GM18868 (cell line): Measurements from ENCODE around the gene RAET1L.
"Not testable (repeated sequence)": the region's sequence is repeated elsewhere in the genome, so short reads cannot be mapped to it uniquely, and the experiment has no call there.

Source experiments
- ATAC-seq: cut with Tn5 transposase; IDR thresholded peaks from one replicate; pipeline ENCODE4 v1.9.1; 2021; ENCODE audit warnings: mild to moderate bottlenecking, moderate library complexity; ENCODE audit not compliant: unreplicated experiment

Gene RAET1L

GRCh38 chr6:149995235-149995750 lies 30.0 kb downstream of the RAET1L start:
- ATAC-seq = no peak

DNA sequence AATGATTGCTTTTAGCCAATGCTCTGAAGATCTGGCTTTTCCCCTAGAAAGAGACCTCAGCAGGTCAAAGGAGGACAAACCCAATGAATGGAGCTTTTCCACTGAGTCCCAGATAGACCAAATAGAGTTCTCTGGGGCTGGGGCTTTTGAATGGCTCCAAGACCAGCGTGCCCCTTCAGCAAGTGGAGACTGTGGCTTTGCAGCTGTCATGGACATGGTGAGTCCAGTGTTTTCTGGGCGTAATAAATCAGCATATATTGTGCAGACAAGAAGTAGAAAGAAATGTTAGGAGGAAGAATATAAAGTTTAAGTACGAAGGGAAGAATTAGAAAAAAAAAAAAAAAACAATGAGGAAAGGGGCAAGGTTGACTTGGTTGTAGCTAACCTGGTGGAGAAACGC lies 33.5 kb downstream of the RAET1L start:
- ATAC-seq = no peak

DNA sequence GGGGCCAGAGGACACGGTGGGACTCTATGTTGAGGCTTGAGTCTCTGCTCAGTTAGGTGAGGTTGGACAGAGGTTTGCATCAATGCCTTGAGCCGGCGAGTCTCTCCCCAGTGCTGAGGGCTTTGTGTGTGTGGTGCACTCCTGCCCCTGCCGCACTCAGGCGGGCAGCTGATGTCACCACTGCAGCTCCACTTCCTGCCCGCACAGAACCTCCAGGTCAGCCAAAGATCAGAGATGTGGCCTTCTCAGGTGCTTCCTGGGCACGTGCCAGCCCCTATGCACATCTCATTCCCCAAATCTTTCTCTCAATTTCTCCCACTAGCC lies 33.9 kb downstream of the RAET1L start:
- not testable (repeated sequence) for ATAC-seq

DNA sequence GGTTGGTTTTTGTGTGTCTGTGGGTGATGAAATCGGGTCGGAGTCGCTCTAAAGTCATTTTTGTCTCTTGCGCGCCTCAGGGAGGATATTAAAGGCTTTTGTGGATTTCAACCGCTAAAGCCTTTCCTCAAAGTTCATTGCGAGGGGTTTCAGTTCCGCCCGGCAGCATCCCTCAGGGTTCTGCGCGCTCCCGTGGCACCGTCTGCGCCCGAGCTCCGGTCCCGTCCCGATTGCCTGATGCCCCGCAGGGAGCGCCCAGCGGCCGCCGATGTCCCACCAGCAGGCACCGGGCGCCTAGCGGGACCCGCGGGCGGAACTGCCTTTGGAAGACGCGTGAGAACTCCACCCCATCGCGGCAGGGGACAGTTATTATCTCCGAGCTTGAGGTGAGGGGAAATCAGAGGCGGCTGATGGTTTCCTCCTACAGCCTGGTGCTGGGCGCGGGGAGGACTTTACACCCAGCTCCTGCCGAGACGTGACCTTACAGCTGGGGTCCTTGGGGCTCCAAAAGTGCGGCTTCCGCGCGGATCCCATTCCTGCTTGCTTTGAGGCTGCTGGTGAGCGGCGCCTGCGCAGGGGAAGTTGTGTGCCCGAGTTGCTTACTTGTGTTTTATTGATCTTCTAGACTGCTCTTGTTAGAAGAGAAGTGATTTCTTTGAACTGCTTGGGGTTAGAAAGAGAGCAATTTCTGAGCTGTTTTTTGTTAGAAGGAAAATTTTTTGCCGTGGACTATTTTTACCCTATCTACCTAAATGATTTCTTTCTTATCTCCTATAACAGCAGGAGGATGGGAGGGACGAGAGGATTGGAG lies 34.5 kb downstream of the RAET1L start:
- ATAC-seq = peak; percentile 46

DNA sequence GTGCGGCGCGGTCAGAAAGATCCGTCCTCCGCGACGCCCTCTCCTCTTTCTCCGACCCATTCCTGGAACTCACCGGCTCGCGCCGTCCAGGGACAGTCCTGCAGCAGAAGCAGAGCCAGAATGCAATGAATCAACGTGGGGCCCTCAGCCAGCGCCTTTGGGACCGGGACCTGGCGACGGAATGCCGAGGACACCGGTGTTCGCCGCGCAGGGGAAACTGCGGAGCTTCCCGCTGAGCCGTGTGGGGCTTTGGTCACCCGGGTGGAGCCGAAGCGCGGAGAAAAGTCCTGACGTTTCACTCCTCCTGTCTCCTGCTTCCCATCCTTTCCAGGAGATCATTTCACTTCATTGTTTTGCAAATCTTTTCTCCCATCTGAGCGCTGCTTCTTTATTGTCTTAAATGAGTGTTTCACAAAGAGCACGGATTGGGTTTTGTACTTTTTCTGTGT lies 35.1 kb downstream of the RAET1L start:
- no peak for ATAC-seq

DNA sequence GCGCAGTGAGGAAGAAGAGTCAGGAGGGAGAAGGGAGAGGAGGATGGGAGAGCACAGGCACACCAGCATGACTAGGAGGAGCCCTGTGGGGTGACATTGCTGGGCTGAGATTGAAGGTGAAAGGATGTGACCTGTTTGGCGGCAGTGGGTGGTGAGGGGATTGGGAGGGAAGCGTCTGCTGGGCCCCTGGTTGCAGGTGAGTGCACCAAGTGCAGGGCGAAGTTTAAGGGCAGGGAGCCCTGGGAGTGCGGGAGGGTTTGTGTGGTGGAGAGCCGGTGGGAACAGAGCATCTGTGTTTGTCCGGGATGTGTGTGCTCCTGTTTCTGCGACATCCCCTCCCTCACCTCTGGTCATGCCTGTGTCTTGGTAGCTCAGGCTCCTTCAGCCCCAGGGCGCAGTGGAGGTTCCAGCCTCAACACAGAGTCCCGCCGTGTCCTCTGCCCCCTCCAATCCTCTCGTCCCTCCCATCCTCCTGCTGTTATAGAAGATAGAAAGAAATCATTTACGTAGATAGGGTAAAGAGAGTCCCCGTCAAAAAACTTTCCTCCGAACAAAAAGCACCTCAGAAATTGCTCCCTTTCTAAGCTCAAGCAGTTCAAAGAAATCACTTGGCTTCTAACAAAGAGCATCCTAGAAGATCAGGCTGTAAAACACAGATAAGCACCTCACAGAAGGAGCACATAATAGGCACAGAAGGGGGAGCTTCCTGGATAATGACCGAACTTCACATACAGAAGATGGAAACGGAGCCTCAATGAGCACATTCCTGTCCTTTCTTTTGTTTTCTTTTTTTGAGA lies 36.6 kb downstream of the RAET1L start:
- ATAC-seq = no peak

DNA sequence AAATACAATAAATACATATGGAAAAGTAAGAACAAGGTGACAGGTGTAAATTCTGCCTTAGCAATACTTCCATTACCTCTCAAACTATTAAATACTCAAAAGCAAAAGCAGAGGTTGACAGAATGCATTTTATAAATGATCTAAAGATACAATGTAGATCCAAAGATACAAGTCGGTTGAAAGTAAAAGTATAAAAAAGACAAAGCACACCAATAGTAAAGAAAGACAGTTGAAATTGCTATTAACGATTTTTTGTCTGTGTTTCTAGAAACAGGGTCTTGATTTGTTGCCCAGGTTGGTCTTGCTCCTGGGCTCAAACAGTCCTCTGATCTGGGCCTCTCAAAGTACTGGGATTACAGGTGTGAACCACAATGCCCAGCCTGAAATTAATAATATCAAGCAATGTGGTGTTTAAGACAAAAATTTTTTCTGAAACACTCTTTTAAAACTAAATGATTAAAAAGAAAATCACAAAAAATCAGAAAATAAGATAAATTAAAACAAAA lies 37.7 kb downstream of the RAET1L start:
- ATAC-seq = no peak

GRCh38 chr6:149985481-149985937 lies 39.8 kb downstream of the RAET1L start:
- no peak for ATAC-seq

- no peak for ATAC-seq
These were observed 40.6 kb downstream of the RAET1L start for GRCh38 chr6:149984773-149985172.

DNA sequence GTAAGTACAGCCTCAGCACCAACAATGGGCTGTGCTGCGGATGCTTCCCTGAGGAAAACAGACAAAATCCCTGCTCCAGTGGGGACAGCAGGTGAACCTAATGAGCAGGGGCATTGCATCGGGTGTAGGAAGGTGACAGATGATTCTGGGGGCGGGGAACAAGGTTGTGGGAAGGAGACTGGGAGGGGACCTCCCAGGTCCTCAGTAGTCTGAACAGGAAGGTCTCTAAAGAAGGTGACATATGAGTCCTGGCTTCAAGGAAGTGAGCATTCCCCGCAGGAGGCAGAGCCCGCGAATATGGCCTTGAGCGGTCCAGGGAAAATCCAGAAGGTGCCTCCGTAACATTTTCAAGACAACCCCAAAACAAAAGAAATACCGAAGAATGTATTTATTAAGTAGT lies 42.2 kb downstream of the RAET1L start:
- ATAC-seq = no peak

DNA sequence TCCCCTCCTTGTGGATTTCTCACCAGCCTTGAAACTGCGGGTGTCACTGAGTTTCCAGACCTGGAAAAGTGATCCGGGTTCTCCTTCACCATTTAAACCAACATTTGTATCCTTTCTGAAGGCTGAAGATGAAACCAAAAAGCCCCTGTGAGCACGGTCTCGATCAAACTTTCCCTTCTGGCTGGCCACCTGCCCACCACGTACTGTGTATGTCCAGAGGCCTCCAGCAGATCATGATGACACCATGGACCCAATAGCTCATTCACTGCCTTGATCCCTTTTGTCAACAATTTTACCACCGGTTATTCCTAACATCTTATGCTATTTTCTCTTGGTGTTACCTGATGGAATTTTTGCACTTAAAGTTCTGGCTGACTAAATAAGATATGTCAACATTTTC lies 46.0 kb downstream of the RAET1L start:
- ATAC-seq = no peak

GRCh38 chr6:149978610-149979009 lies 46.7 kb downstream of the RAET1L start:
- ATAC-seq = no peak

- no peak for ATAC-seq
These were observed 48.1 kb downstream of the RAET1L start for GRCh38 chr6:149977221-149977620.

GRCh38 chr6:149975400-149975799 lies 49.9 kb downstream of the RAET1L start:
- ATAC-seq = no peak

DNA sequence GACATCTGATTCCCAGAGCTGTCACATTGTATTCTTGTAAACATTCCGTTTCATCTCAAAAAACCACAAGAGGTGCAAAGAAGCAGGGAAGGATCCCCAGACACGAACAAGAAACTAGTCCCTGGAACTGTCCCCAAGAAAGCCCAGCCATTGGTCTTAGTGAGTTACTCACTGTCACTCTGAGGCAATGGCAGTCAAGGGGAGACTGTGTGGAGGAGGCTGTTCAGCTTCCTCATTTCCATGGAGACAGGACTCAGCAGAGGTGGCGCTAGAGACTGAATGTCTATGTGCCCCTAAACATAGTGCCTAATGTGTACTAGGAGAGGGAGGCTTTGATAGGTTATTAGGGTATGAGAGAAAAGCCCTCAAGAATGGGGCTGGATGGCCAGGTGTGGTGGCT lies 50.5 kb downstream of the RAET1L start:
- no peak for ATAC-seq

GRCh38 chr6:149974394-149974793 lies 50.9 kb downstream of the RAET1L start:
- ATAC-seq = not testable (repeated sequence)

- ATAC-seq = no peak
These were observed 55.7 kb downstream of the RAET1L start for GRCh38 chr6:149969635-149970034.

DNA sequence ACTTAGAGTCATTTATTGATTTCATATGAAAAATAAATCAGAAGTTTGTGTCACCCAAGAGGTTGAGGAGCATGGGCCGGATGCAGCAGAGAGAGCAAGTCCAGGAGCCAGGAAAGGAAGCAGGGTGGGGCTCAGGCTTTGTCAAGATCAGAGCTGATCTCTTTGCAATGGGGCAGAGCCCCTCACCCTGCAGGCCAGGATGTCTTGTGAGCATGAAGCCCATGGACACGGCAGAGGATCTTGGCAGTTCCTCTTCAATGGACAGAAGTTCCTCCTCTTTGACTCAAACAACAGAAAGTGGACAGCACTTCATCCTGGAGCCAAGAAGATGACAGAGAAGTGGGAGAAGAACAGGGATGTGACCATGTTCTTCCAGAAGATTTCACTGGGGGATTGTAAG lies 56.4 kb downstream of the RAET1L start:
- not testable (repeated sequence) for ATAC-seq
